Endothelial cell of umbilical vein (primary cell): ENCODE measurements around the gene IGLON5. TPM values are rescaled to one million over a fixed set of nuclear protein-coding genes. Genes with fewer than 3 reads are reported as not detected.
A peak's percentile ranks its signal among the peaks of the same experiment; 100 is the strongest.

Experiments
- BruUV-seq: library from RNA; stranded (reverse); fragments of 400-500 nt; replicated peaks from 2 replicates; lab custom pipeline; 2021; lab: Mats Ljungman, UMichigan
- CTCF ChIA-PET: fragments of 300-600, 350-600 bp; sonication (Branson Sonifier 250); formaldehyde crosslinking; loops from one replicate; lab custom pipeline; 2021; ENCODE audit warnings: antibody characterized with exemption, inconsistent platforms; lab: Charles Lee
- POLR2A ChIA-PET: fragments of 300-600, 350-600 bp; sonication (Branson Sonifier 250); formaldehyde crosslinking; loops from one replicate; lab custom pipeline; 2021; ENCODE audit warnings: antibody characterized with exemption, inconsistent platforms; lab: Charles Lee
- DNase-seq: peaks from one replicate; pipeline ENCODE4 v3.0.0-alpha.2; 2011; ENCODE audit warnings: low read depth, low spot score
- FAIRE-seq: peaks from 2 replicates; lab custom pipeline; 2011; peaks lifted over from hg19 to GRCh38; lab: Jason Lieb, UNC
- H2AFZ ChIP-seq: 2 replicates; pipeline ENCODE4 v1.6.0; 2012; ENCODE audit warnings: low read depth, low read length, control low read depth, inconsistent platforms
- H3K27ac ChIP-seq: 2 replicates; pipeline ENCODE4 v1.5.1; 2011; ENCODE audit warnings: low read depth, mild to moderate bottlenecking, control low read depth, low read length, moderate library complexity; ENCODE audit not compliant: insufficient read depth
- H3K27me3 ChIP-seq, 2 experiments: 2 replicates each; pipeline versions ENCODE4 v1.6.0 to v1.6.1; 2011; ENCODE audit warnings: low read length in 2 of 2, mixed read lengths in 1 of 2; ENCODE audit not compliant: control insufficient read depth in 2 of 2, insufficient read depth in 2 of 2
- H3K36me3 ChIP-seq, 2 experiments: 2 replicates in 1 of 2; 3 replicates in 1 of 2; pipeline ENCODE4 v1.5.1; 2011; ENCODE audit warnings: low read length in 2 of 2, mild to moderate bottlenecking in 1 of 2, moderate library complexity in 1 of 2; ENCODE audit not compliant: control insufficient read depth in 2 of 2, insufficient read depth in 2 of 2; ENCODE audit errors: extremely low read depth in 1 of 2
- H3K4me1 ChIP-seq: 3 replicates; pipeline ENCODE4 v1.5.1; 2011; ENCODE audit warnings: mild to moderate bottlenecking, low read length; ENCODE audit not compliant: control insufficient read depth, insufficient read depth; ENCODE audit errors: extremely low read depth
- H3K4me2 ChIP-seq: 2 replicates; pipeline ENCODE4 v1.6.1; 2011; ENCODE audit warnings: low read length, control low read depth, mixed read lengths; ENCODE audit not compliant: insufficient read depth
- H3K4me3 ChIP-seq, 3 experiments: fragments of 200-600 bp in 1 of 3; sonication (generic), shearing (Covaris generic) in 1 of 3; replicated peaks in 1 of 3; 2 replicates each; pipeline ENCODE4 v1.5.1; 2011 to 2016; ENCODE audit warnings: control low read depth in 3 of 3, low read length in 3 of 3, mild to moderate bottlenecking in 2 of 3, inconsistent platforms in 1 of 3, low read depth in 1 of 3, moderate library complexity in 1 of 3; ENCODE audit not compliant: insufficient read depth in 1 of 3
- H3K79me2 ChIP-seq: 2 replicates; pipeline ENCODE4 v1.6.0; 2012; ENCODE audit warnings: low read length, inconsistent platforms; ENCODE audit not compliant: control insufficient read depth, insufficient read depth
- H3K9ac ChIP-seq: replicated peaks from 2 replicates; pipeline ENCODE3; 2011; ENCODE audit warnings: low read length, control low read depth; ENCODE audit not compliant: insufficient read depth; ENCODE audit errors: extremely low read depth
- H3K9me1 ChIP-seq: replicated peaks from 3 replicates; pipeline ENCODE4 v1.6.0; 2011; ENCODE audit warnings: mild to moderate bottlenecking, low read length; ENCODE audit not compliant: control insufficient read depth, insufficient read depth; ENCODE audit errors: extremely low read depth
- H3K9me3 ChIP-seq: replicated peaks from 2 replicates; pipeline ENCODE4 v1.5.1; 2012; ENCODE audit warnings: low read length, inconsistent platforms; ENCODE audit not compliant: control insufficient read depth, insufficient read depth
- H4K20me1 ChIP-seq: replicated peaks from 2 replicates; pipeline ENCODE3; 2011; ENCODE audit warnings: mild to moderate bottlenecking, low read length; ENCODE audit not compliant: control insufficient read depth, insufficient read depth; ENCODE audit errors: extremely low read depth
- CTCF ChIP-seq, 2 donors: IDR thresholded peaks; 1 replicate in 1 of 2; 2 replicates in 1 of 2; pipeline ENCODE4 v1.5.1; 2011; ENCODE audit warnings: low read length in 2 of 2, mild to moderate bottlenecking in 2 of 2, moderate library complexity in 2 of 2, control low read depth in 1 of 2, inconsistent platforms in 1 of 2, low read depth in 1 of 2; ENCODE audit not compliant: insufficient read depth in 1 of 2; ENCODE audit errors: extremely low read depth in 1 of 2
- EZH2 ChIP-seq: IDR thresholded peaks from 2 replicates; pipeline ENCODE4 v1.6.1; 2012; ENCODE audit warnings: borderline replicate concordance, low read depth, mild to moderate bottlenecking, moderate library complexity, low read length, inconsistent platforms; ENCODE audit not compliant: severe bottlenecking
- FOS ChIP-seq: IDR thresholded peaks from 2 replicates; pipeline ENCODE4 v1.6.1; 2011; ENCODE audit warnings: mild to moderate bottlenecking, low read length, moderate library complexity, borderline replicate concordance; ENCODE audit not compliant: insufficient read depth
- GATA2 ChIP-seq: IDR thresholded peaks from 2 replicates; pipeline ENCODE4 v1.7.0; 2011; ENCODE audit warnings: low read depth, mild to moderate bottlenecking, moderate library complexity, mixed read lengths, low read length; ENCODE audit not compliant: insufficient read length, insufficient read depth
- JUN ChIP-seq: IDR thresholded peaks from 2 replicates; pipeline ENCODE4 v1.6.1; 2011; ENCODE audit warnings: borderline replicate concordance, low read depth; ENCODE audit not compliant: insufficient read length, insufficient read depth
- MYC ChIP-seq: IDR thresholded peaks from one replicate; pipeline ENCODE4 v1.6.1; 2011; ENCODE audit warnings: mild to moderate bottlenecking, low read depth, low read length
- POLR2A ChIP-seq: IDR thresholded peaks from 2 replicates; pipeline ENCODE4 v1.6.1; 2012; ENCODE audit warnings: low read depth, mild to moderate bottlenecking, control low read depth, low read length
- POLR2AphosphoS5 ChIP-seq: IDR thresholded peaks from 2 replicates; pipeline ENCODE4 v1.6.1; 2012; ENCODE audit warnings: low read depth, mild to moderate bottlenecking, control low read depth, low read length, moderate library complexity; ENCODE audit not compliant: insufficient read depth
- dilution Hi-C: fragments of 300-500 bp; cut with MboI; formaldehyde crosslinking; loops from one replicate; pipeline ENCODE4 v1.15.0; 2019; ENCODE audit warnings: low sequenced_read_pairs; ENCODE audit not compliant: extremely low pct_ligation_motif_present
- intact Hi-C: fragments of 100-400 bp; cut with micrococcal nuclease; formaldehyde crosslinking; loops from one replicate; pipeline ENCODE4 v1.10.0; 2022
- polyA plus RNA-seq, 4 experiments: library from polyadenylated mRNA; depleted of rRNA in 3 of 4; stranded (reverse) in 3 of 4; unstranded in 1 of 4; fragments of >200 nt; gene quantifications; 2 replicates each; pipeline versions ENCODE4 v1.2.1 to v1.2.3, GENCODE V29; 2011 to 2012; ENCODE audit warnings: missing spikeins in 1 of 4
- total RNA-seq: library from RNA; stranded (reverse); gene quantifications from 2 replicates; pipeline ENCODE4 v1.2.3, GENCODE V29; 2021
- TF ChIP-seq, protein P1 (sequence below): IDR thresholded peaks from 2 replicates; pipeline ENCODE4 v1.6.1; 2011; ENCODE audit not compliant: insufficient read depth, insufficient read length

The IGLON5 gene
- total and polyA plus RNA-seq, 2 donors (not counting 3 experiments of a cell fraction or from before 2014, with no cell fraction given): not detected

DNA sequence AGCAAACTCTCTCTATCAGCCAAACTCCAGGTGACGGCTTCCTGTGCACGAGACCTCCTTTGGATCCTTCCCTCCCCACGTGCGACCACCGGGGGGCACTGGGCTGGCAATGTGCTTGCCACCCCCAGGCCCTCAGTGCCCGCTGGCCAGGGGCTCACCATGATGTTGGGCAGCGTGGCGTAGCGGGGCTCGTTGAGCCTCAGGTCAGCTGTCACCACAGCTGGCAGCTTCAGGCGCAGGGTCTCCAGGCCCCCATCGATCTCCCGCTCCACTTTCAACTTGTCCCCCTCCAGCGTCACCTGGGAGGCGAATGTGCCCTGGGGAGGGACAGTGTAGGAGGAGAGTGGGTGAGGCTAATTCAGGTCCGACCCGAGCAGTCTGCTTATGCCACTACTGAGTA, 35.3 kb downstream of the IGLON5 start:
- no peaks in the 10 kb centered on the region for H4K20me1 ChIP-seq
- DNase-seq (no peak), FAIRE-seq (no peak)
- ChIA-PET POLR2A (no interaction called here), CTCF (no interaction called here)
- H3K4me2 ChIP-seq: no peak overlapping the region
- no TSS peak for BruUV-seq
- no peak overlapping the region for H3K27ac ChIP-seq
- dilution Hi-C loops: no loop called here
- H3K4me1 ChIP-seq: no peaks in the 10 kb centered on the region
- no peaks in the 10 kb centered on the region for H3K79me2 ChIP-seq
- no peaks in the 10 kb centered on the region for H3K9me3 ChIP-seq
- H2AFZ ChIP-seq: no peak overlapping the region
- H3K36me3 ChIP-seq: peaks cover 0 to 3% of the 10 kb centered on the region in 2 experiments
- no peak overlapping the region for H3K9ac ChIP-seq
- no peak overlapping the region for H3K4me3 ChIP-seq
- no peaks in the 10 kb centered on the region for H3K27me3 ChIP-seq
- H3K9me1 ChIP-seq: no peaks in the 10 kb centered on the region
- intact Hi-C loops: no loop called here
- TF ChIP-seq CTCF (IDR thresholded peaks at IDR 0.05; ENCODE audit: extremely low read depth in 1 of 2, insufficient read depth in 1 of 2, low read depth in 1 of 2, low read length in 2 of 2): peak in 1 of 2 donors; percentile 6
- TF ChIP-seq, protein P1, sequence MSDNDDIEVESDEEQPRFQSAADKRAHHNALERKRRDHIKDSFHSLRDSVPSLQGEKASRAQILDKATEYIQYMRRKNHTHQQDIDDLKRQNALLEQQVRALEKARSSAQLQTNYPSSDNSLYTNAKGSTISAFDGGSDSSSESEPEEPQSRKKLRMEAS: no peak

DNA sequence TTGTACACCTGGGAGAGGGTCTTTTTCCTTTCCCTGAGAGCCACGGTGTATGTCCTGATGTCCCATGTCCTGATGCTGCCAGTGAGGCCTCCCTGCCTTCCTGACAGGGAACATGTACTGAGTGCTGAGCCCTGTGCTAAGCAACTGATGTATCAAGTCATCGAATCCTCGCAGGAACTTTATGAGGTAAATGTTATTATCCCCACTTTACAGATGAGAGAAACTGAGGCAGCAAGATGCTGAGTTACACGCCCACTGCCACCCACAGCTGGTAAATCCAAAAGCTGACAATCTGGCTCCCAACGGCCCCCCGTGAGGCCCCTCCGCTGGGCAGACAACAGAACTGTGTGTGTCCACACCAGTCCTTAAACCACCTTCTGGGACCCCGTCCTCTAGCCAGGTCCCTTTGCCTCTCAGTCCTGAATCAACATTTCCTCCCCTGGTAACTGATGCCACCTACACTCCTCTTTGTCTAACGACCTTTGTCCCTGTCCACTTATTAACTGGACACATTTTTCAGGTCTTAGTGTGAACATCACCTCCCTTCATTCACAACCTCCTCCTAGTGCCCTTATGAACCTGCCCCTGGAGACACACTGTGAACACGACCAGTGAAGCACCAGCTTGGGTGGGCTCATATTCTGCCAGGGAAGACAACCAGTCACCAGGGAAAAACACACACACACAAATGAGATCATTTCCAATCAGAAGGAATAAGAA, 35.9 kb downstream of the IGLON5 start:
- Histone ChIP-seq H2AFZ (no peak overlapping the region), H3K79me2 (no peaks in the 10 kb centered on the region), H4K20me1 (no peaks in the 10 kb centered on the region), H3K9ac (no peak overlapping the region), H3K9me3 (no peaks in the 10 kb centered on the region), H3K4me3 (no peak overlapping the region), H3K9me1 (no peaks in the 10 kb centered on the region), H3K4me2 (no peak overlapping the region), H3K36me3 (peaks cover 0 to 3% of the 10 kb centered on the region in 2 experiments), H3K27me3 (no peaks in the 10 kb centered on the region), H3K27ac (no peak overlapping the region), H3K4me1 (no peaks in the 10 kb centered on the region)
- FAIRE-seq: no peak
- dilution Hi-C loops: no loop called here
- no TSS peak for BruUV-seq
- TF ChIP-seq POLR2AphosphoS5 (no peak), CTCF (IDR thresholded peaks at IDR 0.05; ENCODE audit: extremely low read depth in 1 of 2, insufficient read depth in 1 of 2, low read depth in 1 of 2, low read length in 2 of 2) (no peak), FOS (no peak), MYC (no peak), EZH2 (no peak), POLR2A (no peak), JUN (no peak), GATA2 (no peak)
- TF ChIP-seq, protein P1: no peak
- ChIA-PET CTCF (no interaction called here), POLR2A (no interaction called here)
- DNase-seq: no peak
- intact Hi-C loops: no loop called here
